Effector memory CD4-positive, alpha-beta T cell (primary cell): Measurements from ENCODE around the gene ARHGAP25.
A peak's percentile ranks its signal among the peaks of the same experiment; 100 is the strongest.

Experiments used
- DNase-seq, 3 donors: peaks; one replicate each; pipeline ENCODE4 v3.0.0-alpha.2; 2020
- H3K27ac ChIP-seq: 2 replicates; pipeline ENCODE4 v1.7.0; 2013; ENCODE audit warnings: mild to moderate bottlenecking, low read length, moderate library complexity; ENCODE audit not compliant: insufficient read depth, poor library complexity, severe bottlenecking
- H3K27me3 ChIP-seq: replicated peaks from 2 replicates; pipeline ENCODE4 v1.7.0; 2013; ENCODE audit warnings: mild to moderate bottlenecking, low read length; ENCODE audit not compliant: insufficient read depth, control insufficient read depth, poor library complexity, severe bottlenecking
- H3K36me3 ChIP-seq: 2 replicates; pipeline ENCODE4 v1.7.0; 2013; ENCODE audit warnings: mild to moderate bottlenecking, low read length, moderate library complexity; ENCODE audit not compliant: control insufficient read depth, insufficient read depth
- H3K4me1 ChIP-seq: 2 replicates; pipeline ENCODE4 v1.7.0; 2013; ENCODE audit warnings: low read length, mild to moderate bottlenecking; ENCODE audit not compliant: control insufficient read depth, insufficient read depth, poor library complexity, severe bottlenecking
- H3K4me3 ChIP-seq: 2 replicates; pipeline ENCODE4 v1.7.0; 2013; ENCODE audit warnings: low read length, low read depth, mild to moderate bottlenecking; ENCODE audit not compliant: insufficient read depth, poor library complexity, severe bottlenecking
- H3K9me3 ChIP-seq: 2 replicates; pipeline ENCODE4 v1.7.0; 2013; ENCODE audit warnings: mild to moderate bottlenecking, low read length, moderate library complexity; ENCODE audit not compliant: control insufficient read depth

ARHGAP25 gene

GRCh38 chr2:68732036-68732932 is 2.3 kb upstream of the ARHGAP25 start:
- Histone ChIP-seq H3K27me3 (no peaks in the 10 kb centered on the region), H3K27ac (peak overlapping the region; percentile 88), H3K4me1 (peaks cover 33% of the 10 kb centered on the region), H3K9me3 (no peaks in the 10 kb centered on the region), H3K36me3 (no peaks in the 10 kb centered on the region), H3K4me3 (no peak overlapping the region)
- DNase-seq = no peak

GRCh38 chr2:68733365-68733764 is 1.2 kb upstream of the ARHGAP25 start:
- no peaks in the 10 kb centered on the region for H3K9me3 ChIP-seq
- H3K27me3 ChIP-seq = no peaks in the 10 kb centered on the region
- H3K4me1 ChIP-seq = peaks cover 25% of the 10 kb centered on the region
- no peak for DNase-seq
- H3K4me3 ChIP-seq = no peak overlapping the region
- H3K36me3 ChIP-seq = no peaks in the 10 kb centered on the region
- peak overlapping the region; percentile 88 for H3K27ac ChIP-seq

DNA sequence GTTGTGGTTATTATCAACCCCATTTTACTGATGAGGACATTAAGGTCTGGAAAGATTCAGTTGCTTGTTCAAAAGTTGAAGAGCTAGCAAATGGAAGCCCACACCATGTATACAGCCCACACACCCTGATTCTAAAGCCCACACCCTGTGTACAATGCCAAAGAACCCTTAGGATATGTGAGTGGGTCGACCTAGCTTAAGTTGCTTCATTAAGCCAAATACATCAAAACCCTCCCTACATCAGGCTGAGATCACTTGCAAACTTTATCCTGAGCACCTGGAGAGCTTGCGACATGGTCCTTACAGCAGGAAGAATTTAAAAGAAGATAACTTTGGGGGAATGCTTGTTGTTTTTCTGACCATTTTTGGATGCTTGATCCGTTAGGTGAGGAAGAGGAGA is 435 bp upstream of the ARHGAP25 start:
- peak overlapping the region; percentile 88 for H3K27ac ChIP-seq
- H3K9me3 ChIP-seq = no peaks in the 10 kb centered on the region
- DNase-seq = no peak
- H3K4me3 ChIP-seq = peak overlapping the region; percentile 75
- H3K4me1 ChIP-seq = peaks cover 33% of the 10 kb centered on the region
- H3K36me3 ChIP-seq = no peaks in the 10 kb centered on the region
- no peaks in the 10 kb centered on the region for H3K27me3 ChIP-seq

- no peaks in the 10 kb centered on the region for H3K36me3 ChIP-seq
- H3K9me3 ChIP-seq = no peaks in the 10 kb centered on the region
- no peaks in the 10 kb centered on the region for H3K27me3 ChIP-seq
- H3K4me3 ChIP-seq = peak overlapping the region; percentile 75
- peaks cover 44% of the 10 kb centered on the region for H3K4me1 ChIP-seq
- peak overlapping the region; percentile 88 for H3K27ac ChIP-seq
- no peak for DNase-seq
Measured at GRCh38 chr2:68736086-68736485, 1.5 kb downstream of the ARHGAP25 start.

DNA sequence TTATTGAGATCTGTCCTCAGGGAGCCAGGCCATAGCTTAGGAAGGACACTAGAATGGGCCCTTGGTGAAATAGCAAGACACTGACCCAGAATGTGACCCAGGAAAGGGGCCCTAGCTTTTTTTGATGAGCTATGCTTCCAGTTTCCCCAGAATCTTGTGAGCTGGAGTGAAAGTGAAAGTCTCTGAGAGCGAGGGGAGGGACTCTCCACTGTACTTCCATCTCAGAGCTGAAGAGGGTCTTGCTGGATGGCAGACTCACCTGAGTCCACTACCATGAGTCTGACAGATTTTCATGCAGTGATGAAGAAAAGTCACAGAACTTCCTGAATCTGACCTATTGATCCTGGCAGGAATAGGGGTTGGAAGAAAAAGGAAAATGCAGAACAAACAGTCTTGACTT is 3.1 kb downstream of the ARHGAP25 start:
- peak overlapping the region; percentile 88 for H3K27ac ChIP-seq
- peak overlapping the region; percentile 75 for H3K4me3 ChIP-seq
- no peaks in the 10 kb centered on the region for H3K36me3 ChIP-seq
- DNase-seq = peak in 1 of 3 donors; percentile 39
- H3K4me1 ChIP-seq = peaks cover 56% of the 10 kb centered on the region
- no peaks in the 10 kb centered on the region for H3K9me3 ChIP-seq
- no peaks in the 10 kb centered on the region for H3K27me3 ChIP-seq

GRCh38 chr2:68738906-68739594 is 4.4 kb downstream of the ARHGAP25 start:
- no peak overlapping the region for H3K4me3 ChIP-seq
- peaks cover 54% of the 10 kb centered on the region for H3K4me1 ChIP-seq
- peak overlapping the region; percentile 88 for H3K27ac ChIP-seq
- no peaks in the 10 kb centered on the region for H3K9me3 ChIP-seq
- no peaks in the 10 kb centered on the region for H3K36me3 ChIP-seq
- no peaks in the 10 kb centered on the region for H3K27me3 ChIP-seq
- no peak for DNase-seq

DNA sequence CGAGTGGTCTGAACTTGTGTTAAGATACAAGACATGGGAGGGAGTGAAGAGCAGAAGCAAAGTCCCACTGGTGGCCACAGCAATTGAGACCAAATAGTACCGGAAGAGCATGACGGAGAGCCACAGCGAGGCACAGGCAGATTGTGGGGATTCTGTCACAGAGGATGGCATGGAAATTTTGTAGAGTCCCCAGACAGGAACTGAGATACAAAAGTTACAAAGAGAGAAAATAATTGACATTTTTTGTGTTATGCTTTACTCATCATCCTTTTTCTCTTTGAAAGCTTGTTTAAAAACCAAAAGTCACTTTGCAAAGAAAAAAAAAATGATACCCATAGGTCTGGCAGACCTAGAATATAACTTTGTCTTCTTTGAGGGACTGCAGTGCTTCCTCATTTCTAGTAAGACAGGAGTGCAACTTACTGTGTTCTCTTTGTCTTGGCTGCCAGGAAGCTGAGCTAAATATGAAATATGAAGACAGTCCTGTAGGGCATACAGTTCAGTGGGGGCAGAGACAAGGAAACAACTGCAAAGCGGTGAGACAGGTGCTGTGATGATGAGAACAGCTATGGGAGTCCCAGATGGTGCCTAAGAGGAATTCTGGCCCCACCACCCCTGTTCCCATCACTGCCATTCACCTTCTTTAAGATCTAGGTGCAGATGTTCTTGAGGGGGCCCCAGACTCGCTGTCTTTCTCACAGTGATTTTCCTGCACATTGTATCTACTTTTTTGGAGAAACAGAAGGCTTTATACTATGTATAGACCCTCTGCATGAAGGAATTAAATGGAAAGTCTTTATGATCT is 5.2 kb downstream of the ARHGAP25 start:
- Histone ChIP-seq H3K4me1 (peaks cover 56% of the 10 kb centered on the region), H3K36me3 (no peaks in the 10 kb centered on the region), H3K27me3 (no peaks in the 10 kb centered on the region), H3K27ac (peak overlapping the region; percentile 88), H3K4me3 (no peak overlapping the region), H3K9me3 (no peaks in the 10 kb centered on the region)
- DNase-seq = no peak

- DNase-seq = no peak
- Histone ChIP-seq H3K4me3 (no peak overlapping the region), H3K27ac (peak overlapping the region; percentile 88)
Measured at GRCh38 chr2:68740400-68740914, 5.8 kb downstream of the ARHGAP25 start.

DNA sequence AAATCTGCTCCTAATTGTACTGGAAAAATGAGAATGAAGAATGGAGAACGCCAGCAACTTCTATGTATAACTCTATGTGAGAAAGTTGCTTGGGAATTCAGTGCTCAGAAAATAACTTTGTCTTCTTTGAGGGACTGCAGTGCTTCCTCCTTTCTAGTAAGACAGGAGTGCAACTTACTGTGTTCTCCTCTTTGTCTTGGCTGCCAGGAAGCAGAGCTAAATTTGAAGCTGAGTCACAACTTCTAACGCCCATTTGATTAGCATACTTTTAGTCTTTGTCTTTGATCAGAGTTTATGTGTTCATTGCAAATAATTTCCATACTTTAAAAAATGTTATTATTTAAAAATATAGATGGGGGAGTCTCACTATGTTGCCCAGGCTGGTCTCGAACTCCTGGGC is 6.6 kb downstream of the ARHGAP25 start:
- Histone ChIP-seq H3K36me3 (peaks cover 11% of the 10 kb centered on the region), H3K4me1 (peaks cover 67% of the 10 kb centered on the region), H3K4me3 (peak overlapping the region; percentile 19), H3K9me3 (no peaks in the 10 kb centered on the region), H3K27me3 (no peaks in the 10 kb centered on the region), H3K27ac (peak overlapping the region; percentile 88)
- no peak for DNase-seq

More at GRCh38 chr2:68740400-68740914, 5.8 kb downstream of the ARHGAP25 start:
- Histone ChIP-seq H3K27me3 (no peaks in the 10 kb centered on the region), H3K36me3 (peaks cover 4% of the 10 kb centered on the region), H3K4me1 (peaks cover 61% of the 10 kb centered on the region), H3K9me3 (no peaks in the 10 kb centered on the region)
